HG03521 (cell line): ENCODE results near the gene TRPV3.
"Not testable (repeated sequence)": the region's sequence is repeated elsewhere in the genome, so short reads cannot be mapped to it uniquely, and the experiment has no call there.

Source experiments
- ATAC-seq: cut with Tn5 transposase; IDR thresholded peaks from one replicate; pipeline ENCODE4 v1.9.1; 2021; ENCODE audit warnings: mild to moderate bottlenecking, moderate library complexity; ENCODE audit not compliant: unreplicated experiment

Gene TRPV3

DNA sequence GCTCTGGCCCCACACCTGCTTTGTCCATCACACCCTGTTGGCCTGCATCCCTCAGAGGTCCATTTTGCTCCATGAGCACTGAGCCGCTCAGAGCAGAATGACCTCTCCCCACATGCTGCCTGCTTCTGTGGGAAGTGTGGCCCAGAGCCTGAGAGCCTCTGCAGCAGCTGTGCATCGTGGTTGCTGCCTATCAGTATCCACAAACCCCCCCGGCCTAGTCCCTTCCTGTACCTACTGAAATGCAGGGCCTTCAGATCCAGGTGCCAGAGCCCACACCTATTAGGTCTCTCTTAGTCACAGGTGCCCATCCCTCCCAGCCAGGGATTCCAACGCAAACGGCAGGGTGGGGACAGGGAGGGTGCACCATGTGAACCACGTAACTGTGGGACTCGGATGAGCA, 16.6 kb upstream of the TRPV3 start:
- ATAC-seq = no peak

- no peak for ATAC-seq
Observed at GRCh38 chr17:3573246-3574100, 15.9 kb upstream of the TRPV3 start.

DNA sequence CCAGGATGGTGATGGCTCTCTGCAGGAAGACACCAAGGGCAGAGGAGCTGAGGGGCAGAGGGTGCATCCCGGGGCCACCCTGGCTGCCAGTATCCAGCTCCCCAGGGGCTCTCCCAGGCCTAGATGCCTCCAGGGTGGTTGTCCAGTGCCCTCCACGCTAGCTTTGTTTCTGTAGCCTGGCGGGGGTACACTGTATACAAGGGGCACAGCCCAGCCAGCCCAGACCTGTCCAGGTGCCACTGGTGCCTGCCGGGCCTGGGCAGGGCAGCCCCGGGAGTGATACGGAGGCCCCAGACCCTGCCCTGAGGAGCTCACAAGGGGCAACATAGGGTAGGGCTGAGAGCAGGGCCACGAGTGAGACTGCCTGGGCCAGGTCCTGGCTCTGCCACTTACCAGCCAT, 14.6 kb upstream of the TRPV3 start:
- no peak for ATAC-seq

GRCh38 chr17:3571043-3571900, 13.7 kb upstream of the TRPV3 start:
- no peak for ATAC-seq

DNA sequence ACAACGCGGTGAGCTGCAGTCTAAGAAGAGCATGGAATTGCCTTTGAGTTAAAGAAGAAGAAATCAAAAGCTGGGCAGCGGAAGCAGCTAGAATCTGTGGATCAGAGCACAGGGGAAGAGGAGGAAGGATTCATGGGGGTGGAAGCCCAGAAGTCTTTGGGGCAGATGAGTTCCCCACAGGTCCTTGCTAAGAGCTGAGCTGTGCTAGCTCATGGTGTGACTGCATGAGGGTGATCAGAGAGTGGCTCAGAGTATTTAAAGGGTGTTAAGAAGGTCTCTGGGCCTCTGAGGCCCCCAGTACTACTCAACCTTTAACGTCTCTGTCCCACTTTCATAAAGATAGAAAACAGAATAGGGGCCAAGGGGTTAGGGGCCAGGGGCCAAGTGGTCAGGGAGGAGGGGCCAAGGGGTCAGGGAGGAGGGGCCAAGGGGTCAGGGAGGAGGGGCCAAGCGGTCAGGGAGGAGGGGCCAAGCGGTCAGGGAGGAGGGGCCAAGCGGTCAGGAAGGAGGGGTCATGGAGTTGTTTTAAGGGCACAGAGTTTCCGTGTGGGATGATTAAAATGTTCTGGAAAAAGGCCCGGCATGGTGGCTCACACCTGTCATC, 12.0 kb upstream of the TRPV3 start:
- no peak for ATAC-seq

DNA sequence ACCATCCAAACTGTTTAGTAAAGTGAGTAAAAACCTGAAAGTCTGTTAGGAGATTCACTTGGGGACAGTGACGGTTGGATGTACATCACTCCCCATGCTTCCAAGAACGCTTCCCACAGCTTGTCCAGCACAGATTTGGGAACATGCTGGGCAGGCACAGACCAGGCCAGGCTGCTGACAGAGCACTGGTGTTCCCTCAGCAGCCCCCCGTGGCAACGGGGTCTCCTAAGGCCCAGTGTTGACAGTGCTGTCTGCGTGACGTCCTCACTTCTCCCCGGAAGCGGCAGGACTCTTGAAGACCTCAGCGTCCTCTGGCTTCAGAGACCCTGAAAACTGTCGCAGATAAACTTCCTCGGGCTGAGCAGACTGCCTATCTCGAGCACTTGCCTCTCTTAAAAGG, 8.9 kb upstream of the TRPV3 start:
- ATAC-seq = no peak

DNA sequence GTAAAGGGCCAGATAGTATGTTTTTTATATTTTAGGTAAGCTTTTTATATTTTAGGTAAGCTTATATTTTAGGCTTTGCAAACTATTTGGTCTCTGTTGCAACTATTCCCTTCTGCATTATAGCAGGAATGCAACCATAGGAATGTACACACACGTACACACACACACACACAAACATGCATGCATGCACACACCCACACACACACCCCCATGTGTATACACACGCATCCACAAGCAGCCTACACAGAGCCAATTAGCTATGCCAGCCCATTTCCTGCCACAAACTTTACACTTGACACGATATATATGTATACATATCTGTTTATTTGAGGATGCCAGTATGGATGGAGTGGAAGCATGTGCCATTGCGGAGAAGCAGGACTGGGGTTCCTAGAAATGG, 7.5 kb upstream of the TRPV3 start:
- ATAC-seq = no peak

DNA sequence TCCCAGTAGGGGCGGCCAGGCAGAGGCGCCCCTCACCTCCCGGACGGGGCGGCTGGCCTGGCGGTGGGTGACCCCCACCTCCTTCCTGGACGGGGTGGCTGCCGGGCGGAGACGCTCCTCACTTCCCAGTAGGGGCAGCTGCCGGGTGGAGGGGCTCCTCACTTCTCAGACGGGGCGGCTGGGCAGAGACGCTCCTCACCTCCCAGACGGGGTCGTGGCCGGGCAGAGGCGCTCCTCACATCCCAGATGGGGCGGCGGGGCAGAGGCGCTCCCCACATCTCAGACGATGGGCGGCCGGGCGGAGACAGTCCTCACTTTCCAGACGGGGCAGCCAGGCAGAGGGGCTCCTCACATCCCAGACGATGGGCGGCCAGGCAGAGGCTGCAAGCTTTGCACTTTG, 6.6 kb upstream of the TRPV3 start:
- not testable (repeated sequence) for ATAC-seq

GRCh38 chr17:3559270-3559645, 1.6 kb upstream of the TRPV3 start:
- ATAC-seq = no peak

DNA sequence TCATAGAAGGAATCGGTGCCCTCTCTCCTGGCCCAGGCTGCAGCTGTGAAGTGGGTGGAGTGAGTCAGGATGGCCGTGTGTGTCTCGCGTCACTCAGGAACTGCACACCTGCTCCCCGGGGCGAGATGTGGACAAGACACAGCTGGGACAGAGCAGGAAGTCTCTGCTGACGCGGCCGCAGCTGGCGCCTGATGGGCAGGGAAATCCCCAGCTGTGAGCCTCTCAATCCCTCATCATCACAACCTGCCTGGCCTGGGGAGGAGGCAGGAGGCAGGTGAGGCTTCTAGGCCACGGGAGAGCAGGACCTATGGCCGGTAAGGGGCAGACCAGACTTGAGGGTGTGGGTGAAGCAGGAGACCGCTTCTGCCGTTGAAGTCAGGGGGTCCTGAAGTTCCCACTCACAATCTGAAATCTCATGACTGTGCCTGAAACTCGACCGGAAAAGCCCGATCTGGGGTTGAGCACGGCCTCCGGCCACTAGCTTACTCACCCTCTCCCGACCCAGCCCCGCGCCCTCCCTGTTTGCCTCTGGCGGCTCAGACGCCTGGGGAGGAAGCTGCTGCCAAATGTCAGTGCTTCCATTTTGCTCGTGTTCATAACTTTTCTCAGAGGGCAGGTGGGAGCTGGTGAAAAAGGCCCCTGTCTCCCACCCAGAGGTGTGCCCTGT, 1.1 kb upstream of the TRPV3 start:
- ATAC-seq = peak; percentile 69

DNA sequence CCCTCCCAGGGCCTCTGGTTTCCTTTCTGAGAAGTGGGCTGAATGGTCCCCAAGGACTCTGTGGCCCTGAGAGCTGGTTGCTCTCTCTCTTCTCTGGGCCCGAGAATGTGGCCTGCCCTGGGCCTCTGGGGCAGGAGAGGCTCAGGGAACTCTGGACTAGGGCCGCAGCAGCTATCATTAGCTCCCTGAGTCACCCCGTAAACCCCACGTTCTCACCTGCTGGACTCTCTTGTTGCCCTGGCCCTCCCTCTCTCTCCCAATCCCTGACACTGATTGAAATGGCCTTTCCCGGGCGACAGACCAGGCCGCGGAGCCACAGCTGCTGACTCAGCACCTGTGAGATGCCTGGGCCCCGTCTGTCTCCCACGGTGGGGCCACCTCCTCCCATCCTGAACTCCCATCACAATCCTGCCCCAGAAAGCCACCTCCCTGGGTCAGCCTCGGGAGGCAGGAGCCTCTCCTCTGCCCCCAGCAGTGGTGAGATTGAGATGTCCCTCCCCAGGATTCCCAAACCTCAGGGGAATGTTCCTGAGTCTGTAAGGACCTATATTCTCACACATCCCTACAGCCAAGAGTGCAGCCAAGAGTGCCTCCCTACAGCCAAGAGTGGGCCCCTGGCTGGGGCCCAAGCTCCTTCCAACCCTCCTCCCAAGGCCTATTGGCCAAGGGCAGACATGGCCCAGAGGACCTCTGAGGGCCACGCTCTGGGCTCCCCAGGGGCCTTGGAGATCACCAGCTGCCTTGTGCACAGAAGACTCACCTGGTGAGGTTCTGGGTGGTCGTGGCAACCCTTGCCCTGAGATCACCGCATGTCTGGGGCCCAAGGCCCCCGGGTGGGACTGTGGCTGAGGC, 470 bp downstream of the TRPV3 start:
- no peak for ATAC-seq

GRCh38 chr17:3556239-3556915, 1.2 kb downstream of the TRPV3 start:
- ATAC-seq = no peak

GRCh38 chr17:3555189-3555796, 2.3 kb downstream of the TRPV3 start:
- ATAC-seq = no peak

GRCh38 chr17:3554440-3554839, 3.2 kb downstream of the TRPV3 start:
- no peak for ATAC-seq

- ATAC-seq = no peak
Observed at GRCh38 chr17:3553419-3554401, 3.9 kb downstream of the TRPV3 start.

GRCh38 chr17:3552916-3553315, 4.7 kb downstream of the TRPV3 start:
- ATAC-seq = no peak

GRCh38 chr17:3551189-3551588, 6.4 kb downstream of the TRPV3 start:
- no peak for ATAC-seq

GRCh38 chr17:3549610-3550162, 7.9 kb downstream of the TRPV3 start:
- ATAC-seq = no peak
